K562 (cell line): ENCODE data around the gene PPFIA3.

Source experiments
- AFF1 ChIP-seq, 2 experiments: fragments of 450-650 bp; IDR thresholded peaks; 2 replicates each; pipeline ENCODE4 v1.6.1; 2018; ENCODE audit warnings: mild to moderate bottlenecking in 2 of 2, low read depth in 1 of 2; ENCODE audit not compliant: partially characterized antibody in 2 of 2
- CBFA2T3 ChIP-seq: fragments of 450-650 bp; IDR thresholded peaks from 2 replicates; pipeline ENCODE4 v1.6.1; 2017
- CTCF ChIP-seq, 3 experiments: IDR thresholded peaks in 2 of 3; conservative IDR thresholded peaks in 1 of 3; 2 replicates each; pipeline ENCODE4 v1.5.1; 2011 to 2012; ENCODE audit warnings: low read length in 3 of 3, mild to moderate bottlenecking in 3 of 3, control low read depth in 2 of 3, improper control_type of control experiment in 1 of 3, inconsistent platforms in 1 of 3, low read depth in 1 of 3, mixed read lengths in 1 of 3, moderate library complexity in 1 of 3; ENCODE audit not compliant: insufficient read depth in 2 of 3
- ELF2 ChIP-seq: fragments of 250-450 bp; sonication (Bioruptor Pico); IDR thresholded peaks from 2 replicates; pipeline ENCODE4 v1.5.0; 2021; ENCODE audit warnings: mild to moderate bottlenecking
- GMEB1 ChIP-seq: fragments of 250-450 bp; sonication (Bioruptor Pico); IDR thresholded peaks from 2 replicates; pipeline ENCODE4 v1.4.0; 2020; ENCODE audit warnings: mild to moderate bottlenecking
- MTF1 ChIP-seq: fragments of 250-450 bp; sonication (Bioruptor Pico); IDR thresholded peaks from 2 replicates; pipeline ENCODE4 v1.9.0; 2021; ENCODE audit warnings: moderate library complexity, mild to moderate bottlenecking, inconsistent platforms, borderline replicate concordance
- MXI1 ChIP-seq: IDR thresholded peaks from 2 replicates; pipeline ENCODE4 v1.6.1; 2011; ENCODE audit warnings: low read depth, mild to moderate bottlenecking, improper control_type of control experiment, low read length
- RNF2 ChIP-seq: sonication (generic); IDR thresholded peaks from 2 replicates; pipeline ENCODE4 v1.6.1; 2016
- TAF1 ChIP-seq: IDR thresholded peaks from 2 replicates; pipeline ENCODE4 v1.6.1; 2011; ENCODE audit warnings: mild to moderate bottlenecking, low read length, moderate library complexity; ENCODE audit not compliant: insufficient read depth, control insufficient read depth, severe bottlenecking; ENCODE audit errors: extremely low read depth
- UBTF ChIP-seq, 2 experiments: IDR thresholded peaks; 2 replicates each; pipeline ENCODE4 v1.6.1; 2012; ENCODE audit warnings: improper control_type of control experiment in 2 of 2, low read depth in 2 of 2, low read length in 2 of 2, borderline replicate concordance in 1 of 2
- YBX1 ChIP-seq: fragments of 450-650 bp; IDR thresholded peaks from 2 replicates; pipeline ENCODE4 v1.7.1; 2016; ENCODE audit warnings: mild to moderate bottlenecking
- ZFPM2 ChIP-seq: fragments of 250-450 bp; sonication (Bioruptor Pico); IDR thresholded peaks from 2 replicates; pipeline ENCODE4 v1.5.1; 2022; ENCODE audit warnings: mild to moderate bottlenecking
- ZNF77 ChIP-seq: fragments of 250-450 bp; sonication (Bioruptor Pico); IDR thresholded peaks from 2 replicates; pipeline ENCODE4 v1.5.0; 2020

- TF ChIP-seq CTCF (IDR thresholded peaks at IDR 0.05 in 2 of 3, conservative IDR thresholded peaks at IDR 0.05 in 1 of 3; ENCODE audit: insufficient read depth in 2 of 3, low read depth in 1 of 3, low read length in 3 of 3), result peak; percentile 18 to 58 (median 50); a peak in 4 of 6 replicates
- no peak; the same call in 1 of the 2 replicates for TF ChIP-seq CBFA2T3
- TF ChIP-seq ZFPM2 (CRISPR knock-in tag), result no peak
- peak; percentile 97 for TF ChIP-seq RNF2
- no peak for TF ChIP-seq AFF1 (IDR thresholded peaks at IDR 0.05; ENCODE audit: low read depth in 1 of 2, partially characterized antibody in 2 of 2)
- TF ChIP-seq MXI1, result peak; percentile 10; the same call in 1 of the 2 replicates
- no peak for TF ChIP-seq MTF1
- TF ChIP-seq ZNF77 (CRISPR knock-in tag), result no peak
- no peak for TF ChIP-seq TAF1
- peak in 1 of 2 experiments; percentile 86; a peak in 2 of 4 replicates for TF ChIP-seq UBTF (IDR thresholded peaks at IDR 0.05; ENCODE audit: borderline replicate concordance in 1 of 2, low read depth in 2 of 2, low read length in 2 of 2)
- peak; percentile 75 for TF ChIP-seq GMEB1
- TF ChIP-seq YBX1, result no peak
- TF ChIP-seq ELF2 (CRISPR knock-in tag), result no peak
These were observed 8.6 kb downstream of the PPFIA3 start for GRCh38 chr19:49127674-49128544.
